ENCODE data around the gene TBX2.

DNA sequence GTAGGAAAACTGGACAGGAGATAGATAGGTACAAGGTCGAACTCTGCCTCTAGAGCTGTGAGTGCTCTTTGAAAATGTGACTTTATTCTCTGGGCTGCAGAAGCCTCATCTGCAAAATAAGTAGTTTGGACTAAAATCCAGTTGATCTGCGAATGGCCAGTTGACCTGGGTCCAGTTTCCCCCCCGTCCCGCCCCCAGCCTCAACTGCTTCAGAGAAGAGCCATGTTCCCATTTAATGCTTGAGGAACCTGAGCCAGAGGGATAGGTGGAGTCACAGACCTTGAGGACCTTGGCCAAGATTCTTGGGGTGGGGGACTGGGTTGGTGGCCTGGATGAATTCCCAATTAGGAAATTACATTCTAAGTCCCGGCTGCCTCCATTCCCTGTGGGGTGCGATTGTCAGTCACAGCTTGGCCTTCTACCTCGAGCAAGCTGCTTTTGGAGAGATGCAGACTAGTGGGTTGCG lies 14.1 kb downstream of the TBX2 start:
- TF ChIP-seq, protein P1, sequence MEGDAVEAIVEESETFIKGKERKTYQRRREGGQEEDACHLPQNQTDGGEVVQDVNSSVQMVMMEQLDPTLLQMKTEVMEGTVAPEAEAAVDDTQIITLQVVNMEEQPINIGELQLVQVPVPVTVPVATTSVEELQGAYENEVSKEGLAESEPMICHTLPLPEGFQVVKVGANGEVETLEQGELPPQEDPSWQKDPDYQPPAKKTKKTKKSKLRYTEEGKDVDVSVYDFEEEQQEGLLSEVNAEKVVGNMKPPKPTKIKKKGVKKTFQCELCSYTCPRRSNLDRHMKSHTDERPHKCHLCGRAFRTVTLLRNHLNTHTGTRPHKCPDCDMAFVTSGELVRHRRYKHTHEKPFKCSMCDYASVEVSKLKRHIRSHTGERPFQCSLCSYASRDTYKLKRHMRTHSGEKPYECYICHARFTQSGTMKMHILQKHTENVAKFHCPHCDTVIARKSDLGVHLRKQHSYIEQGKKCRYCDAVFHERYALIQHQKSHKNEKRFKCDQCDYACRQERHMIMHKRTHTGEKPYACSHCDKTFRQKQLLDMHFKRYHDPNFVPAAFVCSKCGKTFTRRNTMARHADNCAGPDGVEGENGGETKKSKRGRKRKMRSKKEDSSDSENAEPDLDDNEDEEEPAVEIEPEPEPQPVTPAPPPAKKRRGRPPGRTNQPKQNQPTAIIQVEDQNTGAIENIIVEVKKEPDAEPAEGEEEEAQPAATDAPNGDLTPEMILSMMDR (IDR thresholded peaks at IDR 0.05; ENCODE audit: low read depth, low read length, poor library complexity, severe bottlenecking), result no peak
- TF ChIP-seq EZH2phosphoT487 (IDR thresholded peaks at IDR 0.05; ENCODE audit: borderline replicate concordance, low read length), result no peak
